ENCODE measurements around the gene EXOC6B.

EXOC6B gene

DNA sequence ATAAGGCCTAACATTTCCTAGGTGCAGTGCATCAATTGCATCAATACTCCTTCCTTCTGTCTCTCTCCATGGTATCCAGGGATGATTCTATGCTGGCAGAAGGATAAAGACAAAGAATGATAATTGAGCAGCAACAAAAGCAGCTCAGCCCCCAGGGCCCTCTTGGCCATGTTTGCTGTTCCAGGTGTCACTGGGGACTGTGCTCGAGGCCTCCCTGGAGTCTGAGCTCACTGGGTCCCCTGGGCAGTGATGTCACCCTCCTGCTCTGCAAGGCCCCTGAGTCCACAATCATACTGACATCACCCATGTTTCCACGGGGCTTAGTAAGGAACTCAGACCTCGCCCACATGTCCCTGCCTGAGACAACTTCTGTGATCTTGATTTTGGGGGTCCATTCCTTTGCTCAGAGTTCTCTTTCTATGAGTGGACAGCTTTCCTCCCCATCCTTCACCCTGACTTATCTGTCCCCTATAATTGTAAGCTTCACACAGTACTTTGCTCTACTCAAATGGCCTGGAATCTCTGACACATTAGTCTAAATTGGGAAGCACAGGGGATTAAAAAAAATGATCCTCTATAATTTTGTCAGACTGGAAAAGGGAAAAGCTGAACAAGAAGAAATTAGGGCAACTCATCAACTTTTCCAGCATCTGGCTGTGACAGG lies 15.8 kb upstream of the EXOC6B start:
- no peak overlapping the region for H3K4me3 ChIP-seq (ENCODE audit: low read length)
- TF ChIP-seq ZNF274 (IDR thresholded peaks at IDR 0.05; ENCODE audit: low read depth, low read length), result no peak

GRCh38 chr2:72840066-72840465 lies 14.2 kb upstream of the EXOC6B start:
- H3K4me3 ChIP-seq (ENCODE audit: low read length), result no peak overlapping the region
- no peak for TF ChIP-seq ZNF274 (IDR thresholded peaks at IDR 0.05; ENCODE audit: low read depth, low read length)

GRCh38 chr2:72837171-72837570 lies 11.3 kb upstream of the EXOC6B start:
- no peak overlapping the region for H3K4me3 ChIP-seq (ENCODE audit: low read length)
- TF ChIP-seq ZNF274 (IDR thresholded peaks at IDR 0.05; ENCODE audit: low read depth, low read length), result no peak

- H3K4me3 ChIP-seq (ENCODE audit: low read length), result no peak overlapping the region
- no peak for TF ChIP-seq ZNF274 (IDR thresholded peaks at IDR 0.05; ENCODE audit: low read depth, low read length)
These were observed 9.6 kb upstream of the EXOC6B start for GRCh38 chr2:72835403-72835802.

DNA sequence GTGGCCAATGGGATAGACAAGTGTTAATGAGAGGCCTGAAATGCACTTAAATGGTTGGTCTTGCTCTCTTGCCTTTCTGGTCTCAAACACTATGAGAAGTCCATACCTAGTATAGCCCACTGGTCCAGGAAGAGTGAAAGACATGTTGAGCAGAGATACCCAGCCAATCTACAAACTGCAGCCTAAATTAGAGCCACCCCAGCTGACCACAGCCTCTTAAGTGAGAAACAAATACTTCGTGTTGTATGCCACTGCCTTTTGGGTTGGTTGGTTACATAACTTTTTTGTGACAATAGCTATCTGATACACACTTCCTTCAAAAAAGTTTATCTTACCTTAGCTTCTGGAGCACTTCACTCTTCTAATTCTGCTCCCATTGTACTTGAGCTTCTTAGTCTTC lies 8.8 kb upstream of the EXOC6B start:
- TF ChIP-seq ZNF274 (IDR thresholded peaks at IDR 0.05; ENCODE audit: low read depth, low read length), result no peak

DNA sequence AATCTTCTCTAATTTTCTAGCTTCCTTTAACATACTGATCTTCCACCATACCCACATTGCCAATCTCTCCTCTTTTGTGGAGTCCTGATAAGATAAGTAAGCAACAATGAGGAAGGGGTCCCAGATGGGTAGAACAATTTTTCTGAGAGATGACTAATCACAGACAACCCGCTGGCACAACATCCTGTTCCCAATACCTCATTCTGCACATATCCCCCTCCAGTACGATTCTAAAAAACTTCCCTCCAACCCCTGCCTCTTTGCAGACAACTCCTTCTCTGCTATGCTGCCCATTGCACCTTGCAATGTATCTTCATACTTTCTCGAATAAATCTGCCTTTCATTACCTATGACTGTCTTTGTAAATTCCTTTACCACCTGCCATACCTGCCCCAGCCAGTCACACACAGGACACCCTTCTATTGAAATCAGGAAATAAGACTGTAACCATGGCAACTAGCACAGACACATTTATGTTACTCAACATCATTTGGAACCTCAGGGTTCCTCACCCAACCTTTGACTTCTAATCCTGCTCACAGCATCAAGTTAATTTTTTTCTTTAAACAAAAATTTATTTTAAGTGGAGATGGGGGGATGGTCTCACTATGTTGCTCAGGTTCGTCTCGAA lies 7.4 kb upstream of the EXOC6B start:
- no peak for TF ChIP-seq ZNF274 (IDR thresholded peaks at IDR 0.05; ENCODE audit: low read depth, low read length)
- no peak overlapping the region for H3K4me3 ChIP-seq (ENCODE audit: low read length)

More for the DNA sequence above, 8.8 kb upstream of the EXOC6B start:
- no peak overlapping the region for H3K4me3 ChIP-seq (ENCODE audit: low read length)

GRCh38 chr2:72830273-72830672 lies 4.4 kb upstream of the EXOC6B start:
- no peak for TF ChIP-seq ZNF274 (IDR thresholded peaks at IDR 0.05; ENCODE audit: low read depth, low read length)
- H3K4me3 ChIP-seq (ENCODE audit: low read length), result no peak overlapping the region

- no peak for TF ChIP-seq ZNF274 (IDR thresholded peaks at IDR 0.05; ENCODE audit: low read depth, low read length)
- no peak overlapping the region for H3K4me3 ChIP-seq (ENCODE audit: low read length)
These were observed 3.1 kb upstream of the EXOC6B start for GRCh38 chr2:72828840-72829507.

GRCh38 chr2:72827966-72828646 lies 2.3 kb upstream of the EXOC6B start:
- no peak for TF ChIP-seq ZNF274 (IDR thresholded peaks at IDR 0.05; ENCODE audit: low read depth, low read length)
- no peak overlapping the region for H3K4me3 ChIP-seq (ENCODE audit: low read length)

GRCh38 chr2:72827487-72827886 lies 1.7 kb upstream of the EXOC6B start:
- TF ChIP-seq ZNF274 (IDR thresholded peaks at IDR 0.05; ENCODE audit: low read depth, low read length), result no peak
- no peak overlapping the region for H3K4me3 ChIP-seq (ENCODE audit: low read length)

DNA sequence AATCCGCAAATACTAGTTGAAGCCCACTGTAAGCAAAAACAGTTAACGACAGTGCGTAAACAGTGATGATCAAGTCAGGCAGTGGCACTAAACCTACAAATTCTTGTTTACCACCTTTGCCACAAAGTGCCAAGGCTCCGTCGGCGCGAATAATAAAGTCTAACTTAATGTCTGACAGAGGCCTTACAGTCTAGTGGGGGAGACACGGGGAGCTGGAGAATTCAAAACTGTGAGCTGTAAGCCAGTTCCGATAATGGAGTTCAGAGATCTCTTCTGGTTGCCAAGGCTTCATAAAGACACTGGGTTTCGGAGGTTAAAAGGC lies 284 bp upstream of the EXOC6B start:
- H3K4me3 ChIP-seq (ENCODE audit: low read length), result peak overlapping the region; percentile 90; the same call in 1 of the 2 replicates
- TF ChIP-seq ZNF274 (IDR thresholded peaks at IDR 0.05; ENCODE audit: low read depth, low read length), result no peak

GRCh38 chr2:72824224-72824842 lies 1.5 kb downstream of the EXOC6B start:
- no peak for TF ChIP-seq ZNF274 (IDR thresholded peaks at IDR 0.05; ENCODE audit: low read depth, low read length)
- H3K4me3 ChIP-seq (ENCODE audit: low read length), result no peak overlapping the region

DNA sequence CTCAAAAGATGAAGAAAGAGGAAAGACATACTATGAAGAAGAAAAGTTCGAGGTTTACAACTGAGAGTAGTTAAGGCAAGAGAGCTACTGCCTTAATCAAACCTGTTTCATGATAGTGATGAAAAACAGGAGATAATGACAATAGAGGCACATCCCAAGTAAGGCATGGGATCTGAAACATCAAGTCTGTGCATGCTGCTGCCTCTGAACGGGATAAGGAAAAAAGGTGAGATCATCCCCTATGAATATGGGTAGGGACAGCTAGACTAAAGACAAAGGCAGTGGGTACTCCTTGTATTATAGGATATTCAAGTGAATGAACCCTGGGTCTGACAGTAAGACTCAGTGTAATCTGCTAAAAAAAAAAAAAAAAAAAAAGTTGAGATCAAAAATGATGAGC lies 3.0 kb downstream of the EXOC6B start:
- TF ChIP-seq ZNF274 (IDR thresholded peaks at IDR 0.05; ENCODE audit: low read depth, low read length), result no peak
- no peak overlapping the region for H3K4me3 ChIP-seq (ENCODE audit: low read length)

- H3K4me3 ChIP-seq (ENCODE audit: low read length), result no peak overlapping the region
- TF ChIP-seq ZNF274 (IDR thresholded peaks at IDR 0.05; ENCODE audit: low read depth, low read length), result no peak
These were observed 3.9 kb downstream of the EXOC6B start for GRCh38 chr2:72821983-72822382.
